Activated CD8-positive, alpha-beta T cell treated with anti-CD3 and anti-CD28 coated beads, Interleukin-2, amount 10 ng/mL, durations not matched to agents 7 days and 5 days (primary cell): ENCODE measurements around the gene SLC27A6. TPM values are rescaled to one million over a fixed set of nuclear protein-coding genes. Genes with fewer than 3 reads are reported as not detected.
"Not testable (repeated sequence)": the region's sequence is repeated elsewhere in the genome, so short reads cannot be mapped to it uniquely, and the experiment has no call there.

Source experiments
- ATAC-seq: fragments of 150-1000 bp; cut with Tn5 transposase; one replicate; pipeline ENCODE4 v1.10.0; 2021; ENCODE audit warnings: moderate library complexity
- CTCF ChIA-PET: fragments of 350-600 bp; sonication (Branson Sonifier 250); formaldehyde crosslinking; loops from one replicate; lab custom pipeline; 2021; ENCODE audit warnings: antibody characterized with exemption; lab: Charles Lee
- POLR2A ChIA-PET: fragments of 350-600 bp; sonication (Branson Sonifier 250); formaldehyde crosslinking; loops from one replicate; lab custom pipeline; 2021; ENCODE audit warnings: antibody characterized with exemption; lab: Charles Lee
- DNase-seq: peaks from one replicate; pipeline ENCODE4 v3.0.0-alpha.2; 2020
- H3K27ac Mint-ChIP-seq: one replicate; pipeline ENCODE4 v1.8.0; 2021; ENCODE audit warnings: mild to moderate bottlenecking, mixed read lengths
- H3K27me3 Mint-ChIP-seq: one replicate; pipeline ENCODE4 v1.8.0; 2021; ENCODE audit warnings: low read depth, mixed read lengths
- H3K36me3 Mint-ChIP-seq: one replicate; pipeline ENCODE4 v1.8.0; 2021; ENCODE audit warnings: low read depth, mixed read lengths
- H3K4me1 Mint-ChIP-seq: one replicate; pipeline ENCODE4 v1.8.0; 2021; ENCODE audit warnings: low read depth, mixed read lengths
- H3K4me3 Mint-ChIP-seq: one replicate; pipeline ENCODE4 v1.8.0; 2021; ENCODE audit warnings: mild to moderate bottlenecking, mixed read lengths
- H3K9me3 Mint-ChIP-seq: one replicate; pipeline ENCODE4 v1.8.0; 2022; ENCODE audit warnings: mixed read lengths; ENCODE audit not compliant: insufficient read depth
- total RNA-seq, 2 experiments: library from RNA; stranded (reverse); gene quantifications; one replicate each; pipeline ENCODE4 v1.2.3, GENCODE V29; 2021

The SLC27A6 gene
- total RNA-seq, 2 experiments from 2014 or later, result not detected

DNA sequence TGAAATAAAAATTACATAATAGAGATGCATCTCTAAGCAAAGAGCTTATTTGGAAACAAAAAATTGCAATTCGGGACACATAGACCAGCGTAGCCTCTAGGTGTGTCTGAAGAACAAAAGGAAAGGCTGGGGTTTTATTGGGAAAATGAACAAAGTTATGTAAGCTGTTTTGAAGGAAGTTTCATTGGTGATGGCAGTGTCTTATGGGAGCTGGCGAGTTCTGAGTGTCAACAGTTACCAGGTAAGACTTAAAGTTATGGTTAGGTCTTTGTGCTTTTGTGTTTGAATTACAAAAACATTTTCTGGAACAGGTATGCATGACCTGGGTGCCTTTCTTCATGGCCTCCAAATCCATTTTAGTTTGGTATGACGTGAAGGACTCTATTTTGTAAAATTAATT, 48.9 kb downstream of the SLC27A6 start:
- ATAC-seq, result no peak
- H3K9me3 Mint-ChIP-seq, result no peaks in the 10 kb centered on the region
- H3K36me3 Mint-ChIP-seq, result no peaks in the 10 kb centered on the region
- H3K4me1 Mint-ChIP-seq, result no peaks in the 10 kb centered on the region
- no peak overlapping the region for H3K4me3 Mint-ChIP-seq
- no peaks in the 10 kb centered on the region for H3K27me3 Mint-ChIP-seq
- ChIA-PET CTCF (no interaction called here), POLR2A (no interaction called here)
- H3K27ac Mint-ChIP-seq, result no peak overlapping the region
- DNase-seq, result no peak

DNA sequence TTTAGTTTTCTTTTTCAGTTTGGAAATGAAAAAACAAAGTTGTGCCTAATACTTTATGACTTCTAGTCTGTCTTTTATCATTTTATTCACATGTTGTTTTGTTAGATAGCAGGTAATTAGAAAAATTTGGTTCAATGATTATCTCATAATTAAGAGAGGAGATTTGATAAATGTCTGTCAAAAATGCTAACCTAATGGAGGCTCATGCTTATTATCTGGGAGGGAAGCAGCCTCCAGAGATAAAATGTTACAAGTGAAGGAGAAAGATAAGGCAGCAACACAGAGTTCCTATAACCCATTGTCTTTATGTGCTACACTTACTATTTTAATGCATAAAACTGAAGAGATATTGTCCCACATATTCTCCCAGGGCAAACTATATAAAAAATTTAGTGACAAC, 53.5 kb downstream of the SLC27A6 start:
- ChIA-PET POLR2A (no interaction called here), CTCF (no interaction called here)
- Mint-ChIP-seq H3K27me3 (peaks cover 3% of the 10 kb centered on the region), H3K36me3 (no peaks in the 10 kb centered on the region), H3K4me1 (no peaks in the 10 kb centered on the region), H3K9me3 (no peaks in the 10 kb centered on the region), H3K4me3 (no peak overlapping the region), H3K27ac (no peak overlapping the region)
- no peak for ATAC-seq
- DNase-seq, result no peak

DNA sequence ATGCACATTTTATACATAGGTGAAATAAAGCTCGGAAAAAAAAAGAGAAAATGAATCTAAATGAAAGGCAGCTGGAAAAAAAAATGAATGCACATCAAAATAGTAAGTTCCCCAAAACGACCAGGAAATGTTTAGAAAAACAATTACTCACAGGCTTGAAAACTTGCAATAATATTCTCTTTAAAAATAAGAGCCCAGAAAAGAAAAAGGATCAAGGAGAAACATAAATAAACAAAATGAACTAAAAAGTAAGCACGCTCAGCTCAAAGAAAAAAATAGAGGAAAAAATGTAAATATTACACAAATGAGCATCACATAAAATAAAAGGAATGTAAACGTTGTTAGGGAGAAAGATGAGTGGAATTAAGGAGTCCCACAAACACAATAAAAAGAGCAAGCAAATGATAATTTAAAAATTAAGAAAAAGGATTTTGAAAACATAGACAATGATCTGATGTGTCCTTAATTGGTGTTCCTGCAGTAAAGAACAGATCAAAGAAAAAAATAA, 54.2 kb downstream of the SLC27A6 start:
- Mint-ChIP-seq H3K36me3 (no peaks in the 10 kb centered on the region), H3K9me3 (no peaks in the 10 kb centered on the region), H3K27me3 (peaks cover 3% of the 10 kb centered on the region), H3K4me1 (no peaks in the 10 kb centered on the region), H3K4me3 (no peak overlapping the region), H3K27ac (no peak overlapping the region)
- ChIA-PET CTCF (no interaction called here), POLR2A (no interaction called here)
- ATAC-seq (no peak), DNase-seq (no peak)

DNA sequence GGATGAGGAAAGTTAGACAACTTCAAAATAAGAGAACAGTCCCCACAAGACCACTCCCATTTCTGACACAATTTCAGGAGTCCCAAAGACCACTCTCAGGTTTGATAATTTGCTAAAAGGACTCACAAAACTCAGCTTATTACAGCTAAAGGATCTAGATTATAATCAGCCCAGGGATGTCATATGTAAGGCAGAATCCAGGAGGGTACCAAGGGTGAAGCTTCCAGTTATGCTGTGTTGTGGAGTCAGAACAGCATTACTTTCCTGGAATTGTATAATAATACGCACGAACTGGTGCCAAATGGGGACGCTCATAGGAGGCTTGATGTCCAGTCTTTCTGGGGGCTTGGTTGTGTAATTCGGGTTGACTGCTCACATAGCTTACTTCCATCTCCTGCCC, 55.4 kb downstream of the SLC27A6 start:
- Mint-ChIP-seq H3K27ac (no peak overlapping the region), H3K27me3 (peaks cover 3% of the 10 kb centered on the region), H3K9me3 (no peaks in the 10 kb centered on the region), H3K4me1 (no peaks in the 10 kb centered on the region), H3K36me3 (no peaks in the 10 kb centered on the region), H3K4me3 (no peak overlapping the region)
- DNase-seq, result no peak
- ATAC-seq, result no peak
- POLR2A ChIA-PET, result no interaction called here
- CTCF ChIA-PET, result interaction anchor here (0.8 kb wide), 1 partner anchor 13 kb away, joined by 3 read pairs; no protein-coding TSS in a partner anchor

DNA sequence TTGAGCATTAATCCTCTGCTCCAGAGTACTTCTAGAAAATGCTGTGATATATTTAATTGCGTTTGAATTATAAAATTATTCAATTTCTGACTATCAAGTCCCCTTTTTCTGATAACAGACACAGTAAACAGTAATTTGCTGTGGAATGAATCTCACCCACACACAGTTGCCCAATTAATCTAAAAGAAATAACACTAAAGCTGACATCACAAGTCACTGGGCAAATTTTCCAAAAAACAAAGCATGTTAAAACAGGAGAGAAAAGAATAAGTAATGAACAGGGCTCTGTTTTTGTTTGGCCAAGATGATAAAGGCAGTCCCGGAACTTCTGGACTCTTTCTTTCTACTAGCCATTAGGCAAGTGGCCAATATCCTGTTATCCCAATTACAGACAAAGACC, 56.5 kb downstream of the SLC27A6 start:
- Mint-ChIP-seq H3K36me3 (no peaks in the 10 kb centered on the region), H3K27me3 (peaks cover 3% of the 10 kb centered on the region), H3K4me1 (no peaks in the 10 kb centered on the region), H3K27ac (no peak overlapping the region), H3K9me3 (no peaks in the 10 kb centered on the region), H3K4me3 (no peak overlapping the region)
- CTCF ChIA-PET, result no interaction called here
- no peak for DNase-seq
- POLR2A ChIA-PET, result no interaction called here
- ATAC-seq, result no peak

DNA sequence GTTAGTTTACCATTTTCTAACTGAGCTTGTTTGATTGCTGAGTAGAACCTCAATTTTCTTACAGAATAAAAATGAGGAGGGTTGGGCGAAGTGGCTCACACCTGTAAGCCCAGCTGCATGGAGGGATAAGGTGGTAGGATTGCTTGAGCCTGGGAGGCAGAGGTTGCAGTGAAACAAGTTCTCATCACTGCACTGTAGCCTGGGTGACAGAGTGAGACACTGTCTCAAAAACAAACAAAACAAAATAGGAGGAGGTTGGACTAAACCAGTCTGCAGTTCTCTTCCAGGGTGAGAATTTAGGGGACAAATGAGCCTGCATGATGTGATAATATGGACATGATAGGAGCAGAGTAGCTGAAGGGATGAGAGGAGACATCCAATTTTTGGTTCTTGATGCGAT, 57.3 kb downstream of the SLC27A6 start:
- Mint-ChIP-seq H3K36me3 (no peaks in the 10 kb centered on the region), H3K9me3 (no peaks in the 10 kb centered on the region), H3K27ac (no peak overlapping the region), H3K4me1 (no peaks in the 10 kb centered on the region), H3K27me3 (peaks cover 3% of the 10 kb centered on the region), H3K4me3 (no peak overlapping the region)
- DNase-seq (no peak), ATAC-seq (no peak)
- POLR2A ChIA-PET, result no interaction called here
- CTCF ChIA-PET, result no interaction called here

DNA sequence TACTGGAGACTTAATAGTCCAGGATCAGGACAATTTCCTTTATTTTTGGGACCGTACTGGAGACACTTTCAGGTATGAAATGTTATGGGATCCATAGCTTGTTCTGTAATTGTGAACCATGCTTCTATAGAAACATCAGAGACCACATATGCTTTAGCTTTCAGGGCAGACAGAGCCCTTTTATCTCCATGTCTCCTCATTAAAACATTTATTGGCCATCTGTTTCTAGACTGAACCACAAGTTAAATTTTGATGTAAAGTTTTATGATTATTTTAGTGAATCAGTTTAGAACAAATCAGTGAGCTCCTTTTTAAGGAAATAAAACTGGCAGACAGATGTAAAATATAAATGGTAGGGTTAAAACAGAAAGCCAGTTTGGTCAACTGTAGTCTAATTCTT, 62.0 kb downstream of the SLC27A6 start:
- Mint-ChIP-seq H3K4me3 (no peak overlapping the region), H3K27ac (no peak overlapping the region), H3K27me3 (peaks cover 5% of the 10 kb centered on the region), H3K36me3 (no peaks in the 10 kb centered on the region), H3K9me3 (no peaks in the 10 kb centered on the region), H3K4me1 (no peaks in the 10 kb centered on the region)
- POLR2A ChIA-PET, result no interaction called here
- ATAC-seq (no peak), DNase-seq (no peak)
- CTCF ChIA-PET, result no interaction called here

DNA sequence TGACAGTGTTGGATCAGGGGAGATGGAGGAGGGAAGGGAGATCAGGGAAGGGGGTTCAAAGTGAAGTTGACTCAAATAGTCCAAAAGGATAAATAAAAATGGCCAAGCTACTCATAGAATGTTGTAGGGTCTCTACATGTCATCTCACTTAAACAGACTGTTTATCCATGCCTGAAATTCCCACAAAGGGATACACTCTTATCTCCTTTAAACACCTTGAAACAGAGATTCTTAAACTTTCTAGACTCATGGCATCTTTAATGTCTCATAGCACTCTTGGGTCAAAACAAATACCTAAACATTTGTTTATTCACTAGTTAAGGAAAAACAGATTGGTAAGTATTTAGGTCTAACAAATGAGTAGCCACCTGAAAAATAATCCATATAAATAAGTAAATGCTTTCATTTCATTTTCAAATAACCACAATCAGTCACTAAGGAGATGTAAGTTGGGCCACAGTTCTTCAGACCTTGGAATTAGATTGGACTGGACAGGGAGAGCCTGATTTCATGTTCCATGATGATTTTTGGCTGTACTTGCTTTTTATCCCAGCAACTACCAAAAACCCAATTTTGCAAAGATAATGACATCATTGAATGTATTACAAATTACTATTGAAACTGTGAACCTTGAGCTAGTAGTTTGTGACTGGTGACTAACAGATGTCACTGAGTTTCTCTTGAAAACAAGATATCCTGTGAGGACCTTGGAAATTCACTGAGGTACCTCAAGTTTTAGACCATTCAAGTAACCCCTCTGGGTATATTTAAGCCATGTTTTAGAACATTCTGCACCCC, 66.8 kb downstream of the SLC27A6 start:
- POLR2A ChIA-PET, result no interaction called here
- CTCF ChIA-PET, result no interaction called here

DNA sequence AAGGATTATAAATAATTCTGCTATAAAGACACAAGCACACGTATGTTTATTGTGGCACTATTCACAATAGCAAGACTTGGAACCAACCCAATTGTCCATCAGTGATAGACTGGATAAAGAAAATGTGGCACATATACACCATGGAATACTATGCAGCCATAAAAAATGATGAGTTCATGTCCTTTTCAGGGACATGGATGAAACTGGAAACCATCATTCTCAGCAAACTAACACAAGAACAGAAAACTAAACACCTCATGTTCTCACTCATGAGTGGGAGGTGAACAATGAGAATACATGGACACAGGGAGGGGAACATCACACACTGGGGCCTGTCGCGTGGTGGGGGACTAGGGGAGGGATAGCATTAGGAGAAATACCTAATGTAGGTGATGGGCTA, 71.0 kb downstream of the SLC27A6 start:
- H3K4me1 Mint-ChIP-seq, H3K27ac Mint-ChIP-seq, CTCF ChIA-PET, H3K9me3 Mint-ChIP-seq, DNase-seq, H3K27me3 Mint-ChIP-seq, POLR2A ChIA-PET, H3K36me3 Mint-ChIP-seq, ATAC-seq, H3K4me3 Mint-ChIP-seq: not testable (repeated sequence)

More for the DNA sequence above, 66.8 kb downstream of the SLC27A6 start:
- H3K4me1 Mint-ChIP-seq, result no peaks in the 10 kb centered on the region
- DNase-seq (no peak), ATAC-seq (no peak)
- H3K4me3 Mint-ChIP-seq, result no peak overlapping the region
- H3K9me3 Mint-ChIP-seq, result no peaks in the 10 kb centered on the region
- H3K36me3 Mint-ChIP-seq, result no peaks in the 10 kb centered on the region
- peaks cover 2% of the 10 kb centered on the region for H3K27me3 Mint-ChIP-seq
- H3K27ac Mint-ChIP-seq, result no peak overlapping the region

DNA sequence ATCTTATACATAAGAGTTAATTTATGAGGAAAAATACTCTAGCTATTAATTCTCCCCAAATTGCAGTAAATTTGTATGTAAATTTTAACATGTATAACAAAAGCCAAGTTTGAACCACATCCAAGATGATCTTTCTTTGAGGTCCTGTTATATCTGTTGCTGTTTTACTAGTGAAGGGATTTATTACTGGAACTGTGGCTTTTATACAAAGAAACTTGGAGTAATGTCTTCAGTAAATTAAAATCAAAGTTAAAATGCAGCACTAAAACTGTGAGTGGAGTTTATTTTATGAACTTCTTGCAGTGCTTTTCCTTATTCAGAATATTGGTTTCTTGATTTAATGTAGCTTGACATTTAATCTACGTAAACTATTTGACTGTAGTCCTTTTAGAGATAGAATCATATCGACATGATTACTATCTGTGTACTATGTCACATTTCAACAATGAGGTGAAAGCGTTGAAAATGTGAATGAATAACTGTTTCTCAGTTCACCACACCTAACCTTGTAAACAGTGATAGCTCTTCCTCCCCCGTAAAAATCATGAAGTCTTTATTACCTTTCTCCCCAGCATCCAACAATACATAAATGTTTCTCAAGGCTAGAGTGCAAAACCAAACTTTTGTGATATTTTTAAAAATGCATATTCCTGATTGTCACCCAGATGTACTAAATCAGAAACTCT, 76.1 kb downstream of the SLC27A6 start:
- ATAC-seq (no peak), DNase-seq (no peak)
- no peak overlapping the region for H3K4me3 Mint-ChIP-seq
- peaks cover 4% of the 10 kb centered on the region for H3K9me3 Mint-ChIP-seq
- ChIA-PET POLR2A (no interaction called here), CTCF (no interaction called here)
- no peak overlapping the region for H3K27ac Mint-ChIP-seq
- H3K4me1 Mint-ChIP-seq, result no peaks in the 10 kb centered on the region
- H3K36me3 Mint-ChIP-seq, result no peaks in the 10 kb centered on the region
- no peaks in the 10 kb centered on the region for H3K27me3 Mint-ChIP-seq

DNA sequence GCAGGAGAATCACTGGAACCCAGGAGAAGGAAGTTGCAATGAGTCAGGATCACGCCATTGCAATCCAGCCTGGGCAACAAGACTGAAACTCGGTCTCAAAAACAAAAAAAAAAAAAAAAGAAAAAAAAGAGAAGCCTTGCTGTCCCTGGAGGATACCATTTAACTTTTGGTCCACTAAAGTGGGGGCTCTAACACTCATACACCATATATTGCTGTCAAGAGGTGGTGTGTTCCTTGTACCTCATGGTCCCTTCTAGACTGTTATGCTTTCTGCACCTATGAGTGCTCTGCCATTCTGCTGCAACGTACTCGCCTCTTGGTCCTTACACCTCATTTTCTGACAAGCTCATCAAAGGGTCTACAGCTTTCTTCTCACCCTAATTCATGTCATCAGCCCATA, 77.0 kb downstream of the SLC27A6 start:
- Mint-ChIP-seq H3K27ac (no peak overlapping the region), H3K4me1 (no peaks in the 10 kb centered on the region), H3K27me3 (no peaks in the 10 kb centered on the region), H3K4me3 (no peak overlapping the region), H3K9me3 (peaks cover 4% of the 10 kb centered on the region), H3K36me3 (no peaks in the 10 kb centered on the region)
- ATAC-seq (no peak), DNase-seq (no peak)
- CTCF ChIA-PET, result no interaction called here
- POLR2A ChIA-PET, result no interaction called here

DNA sequence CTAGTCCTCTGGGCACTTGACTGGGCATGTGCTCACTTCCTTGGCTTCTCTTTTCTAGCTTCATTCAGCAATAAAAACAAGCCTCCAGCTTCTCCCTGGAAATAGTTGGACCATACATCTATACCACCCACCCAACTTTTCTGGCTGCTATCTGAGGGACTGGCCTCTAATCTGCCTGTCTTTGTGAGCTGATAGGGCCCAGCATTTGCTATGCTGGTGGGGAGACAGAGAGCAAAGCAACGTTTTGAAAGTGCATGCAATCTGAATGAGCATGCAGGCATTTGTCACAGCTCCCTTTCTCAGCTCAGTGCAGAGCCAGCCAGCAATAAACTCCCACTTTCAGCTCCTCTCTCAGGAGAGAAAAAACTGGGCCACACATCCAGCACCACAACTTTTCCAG, 78.6 kb downstream of the SLC27A6 start:
- no peak for ATAC-seq
- Mint-ChIP-seq H3K27me3 (no peaks in the 10 kb centered on the region), H3K9me3 (peaks cover 4% of the 10 kb centered on the region), H3K27ac (no peak overlapping the region), H3K36me3 (no peaks in the 10 kb centered on the region), H3K4me1 (no peaks in the 10 kb centered on the region), H3K4me3 (no peak overlapping the region)
- DNase-seq, result no peak
- POLR2A ChIA-PET, result no interaction called here
- CTCF ChIA-PET, result no interaction called here
